Panc1 (cell line): ENCODE results near the gene GRIN1. TPM values are rescaled to one million over a fixed set of nuclear protein-coding genes. Genes with fewer than 3 reads are reported as not detected.

Source experiments
- ATAC-seq: fragments of 200-7000 bp; cut with Tn5 transposase; 2 replicates; pipeline ENCODE4 v1.9.1; 2020; ENCODE audit warnings: mild to moderate bottlenecking, moderate library complexity
- BruUV-seq: library from RNA; stranded (reverse); fragments of 400-500 nt; replicated peaks from 2 replicates; lab custom pipeline; 2021; lab: Mats Ljungman, UMichigan
- CTCF ChIA-PET: fragments of 300-600 bp; sonication (Branson Sonifier 250); formaldehyde crosslinking; loops from one replicate; lab custom pipeline; 2022; ENCODE audit warnings: antibody characterized with exemption; lab: Charles Lee
- POLR2A ChIA-PET: fragments of 300-600 bp; sonication (Branson Sonifier 250); formaldehyde crosslinking; loops from one replicate; lab custom pipeline; 2022; ENCODE audit warnings: antibody characterized with exemption; lab: Charles Lee
- DNase-seq: peaks from one replicate; pipeline ENCODE4 v3.0.0-alpha.2; 2010; ENCODE audit warnings: low read depth, low spot score
- H3K27ac ChIP-seq: 2 replicates; pipeline ENCODE4 v1.5.1; 2011; ENCODE audit warnings: mild to moderate bottlenecking, low read length, inconsistent platforms
- H3K27me3 ChIP-seq: fragments of 200-500 bp; sonication (Bioruptor generic); 2 replicates; pipeline ENCODE4 v1.6.0; 2014; ENCODE audit warnings: low read length, inconsistent platforms; ENCODE audit not compliant: control insufficient read depth, insufficient read depth
- H3K36me3 ChIP-seq: fragments of 200-500 bp; sonication (Bioruptor generic); 2 replicates; pipeline ENCODE4 v1.5.1; 2014; ENCODE audit warnings: inconsistent platforms, mild to moderate bottlenecking, low read length, moderate library complexity; ENCODE audit not compliant: control insufficient read depth, insufficient read depth
- H3K4me1 ChIP-seq: 2 replicates; pipeline ENCODE4 v1.5.1; 2011; ENCODE audit warnings: inconsistent platforms, mild to moderate bottlenecking, low read length, moderate library complexity; ENCODE audit not compliant: control insufficient read depth, insufficient read depth
- H3K4me3 ChIP-seq, 2 experiments: 2 replicates each; pipeline ENCODE4 v1.5.1; 2011 to 2012; ENCODE audit warnings: low read depth in 2 of 2, low read length in 2 of 2, mild to moderate bottlenecking in 2 of 2, inconsistent platforms in 1 of 2, moderate library complexity in 1 of 2
- H3K9me3 ChIP-seq: fragments of 200-500 bp; sonication (Bioruptor generic); 2 replicates; pipeline ENCODE4 v1.5.1; 2014; ENCODE audit warnings: low read depth, mild to moderate bottlenecking, inconsistent platforms, low read length, moderate library complexity; ENCODE audit not compliant: control insufficient read depth, insufficient read depth
- CTCF ChIP-seq: fragments of 450-650 bp; IDR thresholded peaks from 2 replicates; pipeline ENCODE4 v1.5.1; 2017; ENCODE audit warnings: mild to moderate bottlenecking
- POLR2AphosphoS5 ChIP-seq: IDR thresholded peaks from 2 replicates; pipeline ENCODE4 v1.6.1; 2012; ENCODE audit warnings: mild to moderate bottlenecking, low read depth, low read length, moderate library complexity
- REST ChIP-seq, 2 experiments: IDR thresholded peaks; 2 replicates each; pipeline ENCODE4 v1.6.1; 2011 to 2012; ENCODE audit warnings: low read depth in 2 of 2, control low read depth in 1 of 2, low read length in 1 of 2, mild to moderate bottlenecking in 1 of 2, moderate library complexity in 1 of 2; ENCODE audit not compliant: insufficient read depth in 1 of 2
- SIN3A ChIP-seq: IDR thresholded peaks from 2 replicates; pipeline ENCODE4 v1.6.1; 2012; ENCODE audit warnings: low read depth, mild to moderate bottlenecking, low read length, moderate library complexity, borderline replicate concordance; ENCODE audit not compliant: insufficient read depth
- TCF7L2 ChIP-seq: IDR thresholded peaks from 2 replicates; pipeline ENCODE4 v1.6.1; 2011; ENCODE audit warnings: mild to moderate bottlenecking, low read depth, low read length, inconsistent platforms
- in situ Hi-C: cut with HindIII; loops from 2 replicates; pipeline ENCODE4 v1.10.0; 2016; ENCODE audit warnings: low sequenced_read_pairs, low pct_unique_long_range_greater_than_20kb
- intact Hi-C: fragments of 100-400 bp; cut with micrococcal nuclease; formaldehyde crosslinking; loops from one replicate; pipeline ENCODE4 v1.10.0; 2022; ENCODE audit not compliant: unreplicated experiment
- total RNA-seq: library from RNA; stranded (reverse); gene quantifications from one replicate; pipeline ENCODE4 v1.2.1, GENCODE V29; 2021; ENCODE audit not compliant: unreplicated experiment

Gene GRIN1
- total RNA-seq, 1 experiment from 2014 or later = 4.9 TPM

- BruUV-seq = no TSS peak
- Histone ChIP-seq H3K4me3 (no peak overlapping the region), H3K27me3 (no peaks in the 10 kb centered on the region), H3K4me1 (peaks cover 8% of the 10 kb centered on the region), H3K9me3 (no peaks in the 10 kb centered on the region), H3K27ac (no peak overlapping the region), H3K36me3 (no peaks in the 10 kb centered on the region)
- no peak for ATAC-seq
- CTCF ChIA-PET = interaction anchor here (0.5 to 0.6 kb wide), 2 partner anchors 11 to 22 kb away, joined by 3 to 10 read pairs; no protein-coding TSS in a partner anchor
- in situ Hi-C loops = no loop called here
- intact Hi-C loops = no loop called here
- no peak for DNase-seq
- TF ChIP-seq REST (IDR thresholded peaks at IDR 0.05; ENCODE audit: insufficient read depth in 1 of 2, low read depth in 2 of 2, low read length in 1 of 2) (no peak), POLR2AphosphoS5 (no peak), SIN3A (no peak), CTCF (no peak), TCF7L2 (no peak)
- POLR2A ChIA-PET = no interaction called here
Observed at GRCh38 chr9:137212520-137212919, 73.6 kb downstream of the GRIN1 start.

GRCh38 chr9:137213160-137214060, 74.5 kb downstream of the GRIN1 start:
- CTCF ChIA-PET = interaction anchor here (0.5 to 1.3 kb wide), 4 partner anchors 10 to 23 kb away, joined by 3 to 10 read pairs (median 4); partner anchors contain the start of gene RNF224

More at GRCh38 chr9:137213160-137214060, 74.5 kb downstream of the GRIN1 start:
- H3K9me3 ChIP-seq = no peaks in the 10 kb centered on the region
- TF ChIP-seq CTCF (peak; percentile 69), SIN3A (no peak)
- no peaks in the 10 kb centered on the region for H3K27me3 ChIP-seq
- H3K4me1 ChIP-seq = peaks cover 8% of the 10 kb centered on the region
- in situ Hi-C loops (no loop called here), intact Hi-C loops (no loop called here)
- no peak overlapping the region for H3K4me3 ChIP-seq
- H3K27ac ChIP-seq = no peak overlapping the region
- no peaks in the 10 kb centered on the region for H3K36me3 ChIP-seq
- DNase-seq (no peak), ATAC-seq (no peak)
- POLR2A ChIA-PET = no interaction called here
- BruUV-seq = no TSS peak
